ENCODE measurements around the gene PCBP3. TPM values are rescaled to one million over a fixed set of nuclear protein-coding genes. Genes with fewer than 3 reads are reported as not detected.

The PCBP3 gene
- total RNA-seq, 1 experiment from 2014 or later: not detected

DNA sequence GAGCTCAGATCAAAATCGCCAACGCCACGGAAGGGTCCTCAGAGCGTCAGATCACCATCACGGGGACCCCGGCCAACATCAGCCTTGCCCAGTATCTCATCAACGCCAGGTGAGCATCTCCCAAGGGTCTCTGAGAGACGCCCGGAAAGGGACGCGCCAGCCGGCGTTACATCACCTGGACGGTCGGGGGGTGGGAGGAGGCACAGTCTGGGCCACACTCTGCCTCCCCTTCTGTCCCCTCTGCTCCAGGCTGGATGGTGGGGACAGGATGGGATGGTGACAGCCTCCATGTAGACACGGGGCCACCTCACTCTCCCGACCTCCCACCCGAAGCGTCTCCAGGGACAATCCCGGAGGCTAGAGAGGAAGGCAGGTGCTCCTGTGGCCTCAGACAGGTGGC is 296.6 kb downstream of the PCBP3 start:
- in situ Hi-C loops (cut with HindIII; ENCODE audit: low pct_unique_long_range_greater_than_20kb, low sequenced_read_pairs) (no loop called here), intact Hi-C loops (cut with micrococcal nuclease; ENCODE audit: unreplicated experiment) (no loop called here)
- Histone ChIP-seq H3K27ac (ENCODE audit: low read length) (no peak overlapping the region), H3K4me1 (ENCODE audit: control insufficient read depth, insufficient read depth, low read length) (no peaks in the 10 kb centered on the region), H3K4me3 (ENCODE audit: low read depth in 2 of 2, low read length in 2 of 2) (no peak overlapping the region), H3K27me3 (ENCODE audit: control insufficient read depth, insufficient read depth, low read length) (no peaks in the 10 kb centered on the region), H3K9me3 (ENCODE audit: control insufficient read depth, insufficient read depth, low read depth, low read length) (no peaks in the 10 kb centered on the region), H3K36me3 (ENCODE audit: control insufficient read depth, insufficient read depth, low read length) (no peaks in the 10 kb centered on the region)
- DNase-seq (ENCODE audit: low read depth, low spot score) (no peak), ATAC-seq (no peak)
- ChIA-PET POLR2A (no interaction called here), CTCF (no interaction called here)
- BruUV-seq (replicated peaks): no TSS peak
- TF ChIP-seq, protein P1, sequence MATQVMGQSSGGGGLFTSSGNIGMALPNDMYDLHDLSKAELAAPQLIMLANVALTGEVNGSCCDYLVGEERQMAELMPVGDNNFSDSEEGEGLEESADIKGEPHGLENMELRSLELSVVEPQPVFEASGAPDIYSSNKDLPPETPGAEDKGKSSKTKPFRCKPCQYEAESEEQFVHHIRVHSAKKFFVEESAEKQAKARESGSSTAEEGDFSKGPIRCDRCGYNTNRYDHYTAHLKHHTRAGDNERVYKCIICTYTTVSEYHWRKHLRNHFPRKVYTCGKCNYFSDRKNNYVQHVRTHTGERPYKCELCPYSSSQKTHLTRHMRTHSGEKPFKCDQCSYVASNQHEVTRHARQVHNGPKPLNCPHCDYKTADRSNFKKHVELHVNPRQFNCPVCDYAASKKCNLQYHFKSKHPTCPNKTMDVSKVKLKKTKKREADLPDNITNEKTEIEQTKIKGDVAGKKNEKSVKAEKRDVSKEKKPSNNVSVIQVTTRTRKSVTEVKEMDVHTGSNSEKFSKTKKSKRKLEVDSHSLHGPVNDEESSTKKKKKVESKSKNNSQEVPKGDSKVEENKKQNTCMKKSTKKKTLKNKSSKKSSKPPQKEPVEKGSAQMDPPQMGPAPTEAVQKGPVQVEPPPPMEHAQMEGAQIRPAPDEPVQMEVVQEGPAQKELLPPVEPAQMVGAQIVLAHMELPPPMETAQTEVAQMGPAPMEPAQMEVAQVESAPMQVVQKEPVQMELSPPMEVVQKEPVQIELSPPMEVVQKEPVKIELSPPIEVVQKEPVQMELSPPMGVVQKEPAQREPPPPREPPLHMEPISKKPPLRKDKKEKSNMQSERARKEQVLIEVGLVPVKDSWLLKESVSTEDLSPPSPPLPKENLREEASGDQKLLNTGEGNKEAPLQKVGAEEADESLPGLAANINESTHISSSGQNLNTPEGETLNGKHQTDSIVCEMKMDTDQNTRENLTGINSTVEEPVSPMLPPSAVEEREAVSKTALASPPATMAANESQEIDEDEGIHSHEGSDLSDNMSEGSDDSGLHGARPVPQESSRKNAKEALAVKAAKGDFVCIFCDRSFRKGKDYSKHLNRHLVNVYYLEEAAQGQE (IDR thresholded peaks at IDR 0.05; ENCODE audit: insufficient read depth in 1 of 2, low read depth in 2 of 2, low read length in 1 of 2): no peak
- TF ChIP-seq POLR2AphosphoS5 (IDR thresholded peaks at IDR 0.05; ENCODE audit: low read depth, low read length): no peak
- TF ChIP-seq TCF7L2 (IDR thresholded peaks at IDR 0.05; ENCODE audit: low read depth, low read length): no peak
- TF ChIP-seq CTCF (IDR thresholded peaks at IDR 0.05): no peak
- no peak for TF ChIP-seq SIN3A (IDR thresholded peaks at IDR 0.05; ENCODE audit: borderline replicate concordance, insufficient read depth, low read depth, low read length)

GRCh38 chr21:45940621-45941337 is 297.3 kb downstream of the PCBP3 start:
- in situ Hi-C loops (cut with HindIII; ENCODE audit: low pct_unique_long_range_greater_than_20kb, low sequenced_read_pairs): no loop called here
- no peak overlapping the region for H3K4me3 ChIP-seq (ENCODE audit: low read depth in 2 of 2, low read length in 2 of 2)
- intact Hi-C loops (cut with micrococcal nuclease; ENCODE audit: unreplicated experiment): no loop called here
- DNase-seq (ENCODE audit: low read depth, low spot score): no peak
- POLR2A ChIA-PET: no interaction called here
- H3K27ac ChIP-seq (ENCODE audit: low read length): no peak overlapping the region
- ATAC-seq: no peak
- H3K36me3 ChIP-seq (ENCODE audit: control insufficient read depth, insufficient read depth, low read length): no peaks in the 10 kb centered on the region
- BruUV-seq (replicated peaks): no TSS peak
- CTCF ChIA-PET: no interaction called here
- no peaks in the 10 kb centered on the region for H3K4me1 ChIP-seq (ENCODE audit: control insufficient read depth, insufficient read depth, low read length)
- H3K9me3 ChIP-seq (ENCODE audit: control insufficient read depth, insufficient read depth, low read depth, low read length): no peaks in the 10 kb centered on the region
- no peaks in the 10 kb centered on the region for H3K27me3 ChIP-seq (ENCODE audit: control insufficient read depth, insufficient read depth, low read length)
- TF ChIP-seq POLR2AphosphoS5 (IDR thresholded peaks at IDR 0.05; ENCODE audit: low read depth, low read length): no peak
- TF ChIP-seq SIN3A (IDR thresholded peaks at IDR 0.05; ENCODE audit: borderline replicate concordance, insufficient read depth, low read depth, low read length): no peak
- TF ChIP-seq, protein P1 (IDR thresholded peaks at IDR 0.05; ENCODE audit: insufficient read depth in 1 of 2, low read depth in 2 of 2, low read length in 1 of 2): no peak
- no peak for TF ChIP-seq CTCF (IDR thresholded peaks at IDR 0.05)
- TF ChIP-seq TCF7L2 (IDR thresholded peaks at IDR 0.05; ENCODE audit: low read depth, low read length): no peak

Data from Panc1 (cell line).